Measurements from ENCODE around the gene PRICKLE3.

DNA sequence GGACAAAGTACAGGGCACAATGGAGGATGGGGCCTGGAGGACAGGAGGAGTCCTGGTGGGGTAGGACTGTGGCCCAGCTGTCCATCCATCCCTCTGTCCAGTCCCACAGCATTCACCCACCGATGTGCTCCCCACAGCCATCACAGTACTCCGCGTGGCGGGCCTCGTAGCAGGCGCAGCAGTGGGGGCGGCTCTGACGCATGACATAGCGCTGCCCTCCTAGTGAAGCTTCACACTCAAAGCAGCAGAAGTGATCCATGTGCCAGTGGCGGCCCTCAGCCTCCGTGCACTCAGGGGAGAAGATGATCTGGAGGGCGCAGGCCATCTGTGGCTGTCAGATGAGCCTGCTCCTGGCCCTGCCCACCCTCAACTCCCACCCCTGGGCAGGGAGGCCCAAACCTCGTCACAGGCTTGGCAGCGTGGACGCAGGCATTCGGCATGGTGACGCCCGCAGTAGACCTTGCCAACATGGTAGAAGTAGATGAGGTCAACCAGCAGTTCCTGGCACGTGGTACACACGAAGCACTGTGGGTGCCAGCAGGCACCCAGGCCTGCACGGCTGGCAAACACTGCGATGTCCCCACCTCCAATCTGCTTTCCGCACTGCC, 8.2 kb downstream of the PRICKLE3 start:
- TF ChIP-seq, protein P1, sequence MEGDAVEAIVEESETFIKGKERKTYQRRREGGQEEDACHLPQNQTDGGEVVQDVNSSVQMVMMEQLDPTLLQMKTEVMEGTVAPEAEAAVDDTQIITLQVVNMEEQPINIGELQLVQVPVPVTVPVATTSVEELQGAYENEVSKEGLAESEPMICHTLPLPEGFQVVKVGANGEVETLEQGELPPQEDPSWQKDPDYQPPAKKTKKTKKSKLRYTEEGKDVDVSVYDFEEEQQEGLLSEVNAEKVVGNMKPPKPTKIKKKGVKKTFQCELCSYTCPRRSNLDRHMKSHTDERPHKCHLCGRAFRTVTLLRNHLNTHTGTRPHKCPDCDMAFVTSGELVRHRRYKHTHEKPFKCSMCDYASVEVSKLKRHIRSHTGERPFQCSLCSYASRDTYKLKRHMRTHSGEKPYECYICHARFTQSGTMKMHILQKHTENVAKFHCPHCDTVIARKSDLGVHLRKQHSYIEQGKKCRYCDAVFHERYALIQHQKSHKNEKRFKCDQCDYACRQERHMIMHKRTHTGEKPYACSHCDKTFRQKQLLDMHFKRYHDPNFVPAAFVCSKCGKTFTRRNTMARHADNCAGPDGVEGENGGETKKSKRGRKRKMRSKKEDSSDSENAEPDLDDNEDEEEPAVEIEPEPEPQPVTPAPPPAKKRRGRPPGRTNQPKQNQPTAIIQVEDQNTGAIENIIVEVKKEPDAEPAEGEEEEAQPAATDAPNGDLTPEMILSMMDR (IDR thresholded peaks at IDR 0.05): no peak
- TF ChIP-seq POLR2A (IDR thresholded peaks at IDR 0.05): no peak
- TF ChIP-seq POLR2AphosphoS5 (IDR thresholded peaks at IDR 0.05): no peak
- no peak for TF ChIP-seq EP300 (IDR thresholded peaks at IDR 0.05; ENCODE audit: low read depth)
